ENCODE results near the gene DCAF12. TPM values are rescaled to one million over a fixed set of nuclear protein-coding genes. Genes with fewer than 3 reads are reported as not detected.

DCAF12 gene
- total RNA-seq, 1 donor from 2014 or later = 41.0 TPM

GRCh38 chr9:34097865-34098264 is 28.6 kb downstream of the DCAF12 start:
- H3K27ac ChIP-seq = no peak overlapping the region
- H2AFZ ChIP-seq (replicated peaks) = no peak overlapping the region
- no peaks in the 10 kb centered on the region for H3K4me1 ChIP-seq
- H3K27me3 ChIP-seq = no peaks in the 10 kb centered on the region
- Mint-ChIP-seq H3K27me3 (ENCODE audit: insufficient read depth, low read depth) (peaks cover 3% of the 10 kb centered on the region), H3K9me3 (no peaks in the 10 kb centered on the region), H3K4me1 (no peaks in the 10 kb centered on the region), H3K27ac (no peak overlapping the region), H3K4me3 (no peak overlapping the region), H3K36me3 (peaks cover 20% of the 10 kb centered on the region)
- no peaks in the 10 kb centered on the region for H3K9me3 ChIP-seq (ENCODE audit: low read depth)
- no peak overlapping the region for H3K9ac ChIP-seq
- no peaks in the 10 kb centered on the region for H3F3A ChIP-seq (ENCODE audit: low read depth)
- no peak overlapping the region for H3K4me3 ChIP-seq
- H3K36me3 ChIP-seq = no peaks in the 10 kb centered on the region
- no peak for TF ChIP-seq CTCF (IDR thresholded peaks at IDR 0.05)
- TF ChIP-seq EZH2phosphoT487 (IDR thresholded peaks at IDR 0.05) = no peak
- TF ChIP-seq EZH2 (IDR thresholded peaks at IDR 0.05) = no peak
- DNase-seq (ENCODE audit: low spot score) = no peak
- no peaks in the 10 kb centered on the region for H4K20me1 ChIP-seq (ENCODE audit: low read depth)
- no peak overlapping the region for H3K4me2 ChIP-seq
- H3K79me2 ChIP-seq (ENCODE audit: low read depth) = no peaks in the 10 kb centered on the region

- Mint-ChIP-seq H3K27me3 (ENCODE audit: insufficient read depth, low read depth) (no peaks in the 10 kb centered on the region), H3K27ac (no peak overlapping the region), H3K9me3 (no peaks in the 10 kb centered on the region), H3K36me3 (peaks cover 22% of the 10 kb centered on the region), H3K4me3 (no peak overlapping the region), H3K4me1 (no peaks in the 10 kb centered on the region)
- no peaks in the 10 kb centered on the region for H3K36me3 ChIP-seq
- no peak overlapping the region for H3K9ac ChIP-seq
- H3K27ac ChIP-seq = no peak overlapping the region
- H2AFZ ChIP-seq (replicated peaks) = no peak overlapping the region
- H3K27me3 ChIP-seq = no peaks in the 10 kb centered on the region
- H3F3A ChIP-seq (ENCODE audit: low read depth) = no peaks in the 10 kb centered on the region
- DNase-seq (ENCODE audit: low spot score) = no peak
- H3K4me3 ChIP-seq = no peak overlapping the region
- H3K4me1 ChIP-seq = no peaks in the 10 kb centered on the region
- H3K4me2 ChIP-seq = no peak overlapping the region
- no peaks in the 10 kb centered on the region for H4K20me1 ChIP-seq (ENCODE audit: low read depth)
- no peak for TF ChIP-seq CTCF (IDR thresholded peaks at IDR 0.05)
- TF ChIP-seq EZH2phosphoT487 (IDR thresholded peaks at IDR 0.05) = no peak
- no peaks in the 10 kb centered on the region for H3K9me3 ChIP-seq (ENCODE audit: low read depth)
- H3K79me2 ChIP-seq (ENCODE audit: low read depth) = no peaks in the 10 kb centered on the region
Observed at GRCh38 chr9:34096751-34097150, 29.7 kb downstream of the DCAF12 start.

DNA sequence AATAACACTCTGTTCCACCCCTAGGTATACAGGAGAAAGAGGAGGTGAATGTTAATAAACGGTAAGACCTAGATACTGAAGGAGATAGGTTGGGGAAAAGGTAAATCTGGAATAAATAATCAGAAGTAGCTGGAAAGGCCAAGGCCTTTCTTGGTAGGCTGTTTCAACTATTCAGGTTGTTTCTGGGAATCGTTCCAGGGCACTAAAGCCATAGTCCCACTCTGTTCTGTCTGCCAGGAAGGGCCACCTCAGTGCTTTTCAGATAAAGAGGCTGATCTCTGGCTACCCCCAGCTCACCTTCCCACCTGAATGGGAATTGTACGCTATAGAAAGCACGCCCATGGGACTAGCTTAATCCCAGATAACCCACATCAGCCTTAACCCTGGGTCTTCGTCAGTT is 32.9 kb downstream of the DCAF12 start:
- H3F3A ChIP-seq (ENCODE audit: low read depth) = no peaks in the 10 kb centered on the region
- no peak overlapping the region for H3K27ac ChIP-seq
- H3K4me3 ChIP-seq = no peak overlapping the region
- H3K36me3 ChIP-seq = no peaks in the 10 kb centered on the region
- no peak overlapping the region for H3K9ac ChIP-seq
- H3K27ac Mint-ChIP-seq = no peak overlapping the region
- no peaks in the 10 kb centered on the region for H3K4me1 ChIP-seq
- DNase-seq (ENCODE audit: low spot score) = no peak
- peaks cover 33% of the 10 kb centered on the region for H3K36me3 Mint-ChIP-seq
- TF ChIP-seq CTCF (IDR thresholded peaks at IDR 0.05) = no peak
- TF ChIP-seq EZH2phosphoT487 (IDR thresholded peaks at IDR 0.05) = no peak
- no peak for TF ChIP-seq EZH2 (IDR thresholded peaks at IDR 0.05)
- no peak overlapping the region for H3K4me2 ChIP-seq
- no peak overlapping the region for H2AFZ ChIP-seq (replicated peaks)
- no peaks in the 10 kb centered on the region for H3K4me1 Mint-ChIP-seq
- H4K20me1 ChIP-seq (ENCODE audit: low read depth) = no peaks in the 10 kb centered on the region
- H3K4me3 Mint-ChIP-seq = no peak overlapping the region
- H3K27me3 Mint-ChIP-seq (ENCODE audit: insufficient read depth, low read depth) = no peaks in the 10 kb centered on the region
- H3K9me3 ChIP-seq (ENCODE audit: low read depth) = no peaks in the 10 kb centered on the region
- no peaks in the 10 kb centered on the region for H3K27me3 ChIP-seq
- no peaks in the 10 kb centered on the region for H3K9me3 Mint-ChIP-seq
- no peaks in the 10 kb centered on the region for H3K79me2 ChIP-seq (ENCODE audit: low read depth)

- Mint-ChIP-seq H3K4me3 (no peak overlapping the region), H3K9me3 (no peaks in the 10 kb centered on the region), H3K27ac (peak overlapping the region; percentile 33), H3K27me3 (ENCODE audit: insufficient read depth, low read depth) (peaks cover 2% of the 10 kb centered on the region), H3K4me1 (no peaks in the 10 kb centered on the region), H3K36me3 (peaks cover 33% of the 10 kb centered on the region)
- no peak for DNase-seq (ENCODE audit: low spot score)
- Histone ChIP-seq H4K20me1 (ENCODE audit: low read depth) (no peaks in the 10 kb centered on the region), H3K9me3 (ENCODE audit: low read depth) (no peaks in the 10 kb centered on the region), H3K9ac (no peak overlapping the region), H3F3A (ENCODE audit: low read depth) (no peaks in the 10 kb centered on the region), H3K36me3 (no peaks in the 10 kb centered on the region), H3K79me2 (ENCODE audit: low read depth) (no peaks in the 10 kb centered on the region), H3K27ac (no peak overlapping the region), H3K4me2 (no peak overlapping the region), H3K4me1 (no peaks in the 10 kb centered on the region), H2AFZ (replicated peaks) (no peak overlapping the region), H3K27me3 (no peaks in the 10 kb centered on the region), H3K4me3 (no peak overlapping the region)
- TF ChIP-seq EZH2phosphoT487 (IDR thresholded peaks at IDR 0.05) (no peak), EZH2 (IDR thresholded peaks at IDR 0.05) (no peak), CTCF (IDR thresholded peaks at IDR 0.05) (no peak)
Observed at GRCh38 chr9:34089311-34089710, 37.2 kb downstream of the DCAF12 start.
